GM23338 (cell line): ENCODE results near the gene SMIM12. TPM values are rescaled to one million over a fixed set of nuclear protein-coding genes. Genes with fewer than 3 reads are reported as not detected.

Experiments used
- ATAC-seq: fragments of 200-7000 bp; cut with Tn5 transposase; 3 replicates; pipeline ENCODE4 v1.9.1; 2020
- DNase-seq: peaks from one replicate; pipeline ENCODE4 v3.0.0-alpha.2; 2015; ENCODE audit warnings: low spot score
- H2AFZ ChIP-seq: fragments of 200-600 bp; sonication (generic); 2 replicates; pipeline ENCODE4 v1.8.0; 2016; ENCODE audit warnings: antibody characterized with exemption, mild to moderate bottlenecking, moderate library complexity
- H3F3A ChIP-seq: fragments of 200-600 bp; sonication (generic); replicated peaks from 2 replicates; pipeline ENCODE4 v1.8.0; 2017; ENCODE audit warnings: antibody characterized with exemption, mixed run types, low read depth
- H3K27ac ChIP-seq: fragments of 200-600 bp; sonication (generic); 2 replicates; pipeline ENCODE4 v1.6.1; 2016; ENCODE audit warnings: low read depth
- H3K27me3 ChIP-seq: fragments of 200-600 bp; sonication (generic); 2 replicates; pipeline ENCODE4 v1.8.0; 2016; ENCODE audit warnings: mild to moderate bottlenecking, mixed run types, moderate library complexity; ENCODE audit not compliant: insufficient read depth
- H3K36me3 ChIP-seq: fragments of 200-600 bp; sonication (generic); 2 replicates; pipeline ENCODE4 v1.8.0; 2016; ENCODE audit warnings: mild to moderate bottlenecking; ENCODE audit not compliant: insufficient read depth
- H3K4me1 ChIP-seq: fragments of 200-600 bp; sonication (generic); 2 replicates; pipeline ENCODE4 v1.8.0; 2016; ENCODE audit warnings: mild to moderate bottlenecking, moderate library complexity; ENCODE audit not compliant: insufficient read depth
- H3K4me2 ChIP-seq: fragments of 200-600 bp; sonication (generic); 2 replicates; pipeline ENCODE4 v1.7.1; 2017; ENCODE audit warnings: mixed run types
- H3K4me3 ChIP-seq: fragments of 200-600 bp; sonication (generic); 2 replicates; pipeline ENCODE4 v1.6.1; 2016; ENCODE audit warnings: mixed run types
- H3K79me2 ChIP-seq: fragments of 200-600 bp; sonication (generic); replicated peaks from 2 replicates; pipeline ENCODE4 v1.8.0; 2017; ENCODE audit warnings: mild to moderate bottlenecking; ENCODE audit not compliant: insufficient read depth
- H3K9me2 ChIP-seq: fragments of 200-600 bp; sonication (generic); 2 replicates; pipeline ENCODE4 v1.8.0; 2017; ENCODE audit not compliant: insufficient read depth
- H4K20me1 ChIP-seq: fragments of 200-600 bp; sonication (generic); replicated peaks from 2 replicates; pipeline ENCODE4 v1.8.0; 2017; ENCODE audit warnings: mild to moderate bottlenecking; ENCODE audit not compliant: insufficient read depth
- H3K27ac Mint-ChIP-seq: 2 replicates; pipeline ENCODE4 v1.8.0; 2020; ENCODE audit warnings: inconsistent platforms, mild to moderate bottlenecking, moderate library complexity, mixed read lengths
- H3K27me3 Mint-ChIP-seq: 3 replicates; pipeline ENCODE4 v1.8.0; 2022; ENCODE audit warnings: low read depth, mild to moderate bottlenecking, moderate library complexity, mixed read lengths, inconsistent platforms; ENCODE audit not compliant: insufficient read depth, poor library complexity
- H3K36me3 Mint-ChIP-seq: 3 replicates; pipeline ENCODE4 v1.8.0; 2021; ENCODE audit warnings: low read depth, mild to moderate bottlenecking, inconsistent platforms, moderate library complexity, mixed read lengths
- H3K4me1 Mint-ChIP-seq: 3 replicates; pipeline ENCODE4 v1.8.0; 2020; ENCODE audit warnings: mild to moderate bottlenecking, inconsistent platforms, mixed read lengths
- H3K4me3 Mint-ChIP-seq: 3 replicates; pipeline ENCODE4 v1.8.0; 2021; ENCODE audit warnings: moderate library complexity, mild to moderate bottlenecking, inconsistent platforms, mixed read lengths
- H3K9me3 Mint-ChIP-seq: 3 replicates; pipeline ENCODE4 v1.8.0; 2020; ENCODE audit warnings: moderate library complexity, mild to moderate bottlenecking, inconsistent platforms, mixed read lengths
- CREB1 ChIP-seq: fragments of 250-450 bp; sonication (Bioruptor Pico); IDR thresholded peaks from 2 replicates; pipeline ENCODE4 v1.5.0; 2020; ENCODE audit warnings: low read depth, mild to moderate bottlenecking, moderate library complexity
- CTCF ChIP-seq, 2 experiments: fragments of 200-600 bp in 1 of 2; sonication (generic) in 1 of 2; conservative IDR thresholded peaks; 2 replicates each; pipeline versions ENCODE4 v1.5.1 to v1.6.1; 2016 to 2017; ENCODE audit warnings: antibody characterized with exemption in 2 of 2, low read depth in 2 of 2, mild to moderate bottlenecking in 2 of 2, moderate library complexity in 1 of 2
- ETS1 ChIP-seq: IDR thresholded peaks from 2 replicates; pipeline ENCODE4 v1.6.1; 2016; ENCODE audit warnings: antibody characterized with exemption
- EZH2 ChIP-seq: fragments of 200-600 bp; sonication (generic); IDR thresholded peaks from one replicate; pipeline ENCODE4 v1.8.0; 2017; ENCODE audit warnings: antibody characterized with exemption, mild to moderate bottlenecking, low read depth; ENCODE audit not compliant: unreplicated experiment
- EZH2phosphoT487 ChIP-seq: fragments of 200-600 bp; sonication (generic); IDR thresholded peaks from one replicate; pipeline ENCODE4 v1.8.1; 2018; ENCODE audit warnings: antibody characterized with exemption; ENCODE audit not compliant: unreplicated experiment
- JUNB ChIP-seq: IDR thresholded peaks from one replicate; pipeline ENCODE4 v1.6.1; 2016; ENCODE audit warnings: antibody characterized with exemption; ENCODE audit not compliant: unreplicated experiment
- POLR2AphosphoS5 ChIP-seq: IDR thresholded peaks from 2 replicates; pipeline ENCODE4 v1.6.1; 2016; ENCODE audit warnings: antibody characterized with exemption, low read depth
- REST ChIP-seq: IDR thresholded peaks from one replicate; pipeline ENCODE4 v1.6.1; 2018; ENCODE audit warnings: antibody characterized with exemption; ENCODE audit not compliant: unreplicated experiment
- STAT1 ChIP-seq: IDR thresholded peaks from one replicate; pipeline ENCODE4 v1.6.1; 2016; ENCODE audit warnings: antibody characterized with exemption; ENCODE audit not compliant: unreplicated experiment
- ZNF114 ChIP-seq: fragments of 250-450 bp; sonication (Bioruptor Pico); IDR thresholded peaks from 2 replicates; pipeline ENCODE4 v1.5.0; 2020; ENCODE audit warnings: mild to moderate bottlenecking, moderate library complexity
- ZNF331 ChIP-seq: fragments of 250-450 bp; sonication (Bioruptor Pico); IDR thresholded peaks from 2 replicates; pipeline ENCODE4 v1.5.0; 2020; ENCODE audit warnings: low read depth, mild to moderate bottlenecking, moderate library complexity
- ZNF462 ChIP-seq: fragments of 250-450 bp; sonication (Bioruptor Pico); IDR thresholded peaks from 2 replicates; pipeline ENCODE4 v1.5.0; 2020; ENCODE audit warnings: mild to moderate bottlenecking, moderate library complexity
- polyA plus RNA-seq: library from polyadenylated mRNA; unstranded; fragments of >200 nt; fragmentation: Nextera tagmentation; extraction: Ambion mirVana; gene quantifications from 2 replicates; pipeline ENCODE4 v1.2.1, GENCODE V29; 2016
- total RNA-seq: library from RNA; depleted of rRNA; stranded (reverse); fragments of >200 nt; shearing (Covaris generic); gene quantifications from 2 replicates; pipeline ENCODE4 v1.2.3, GENCODE V29; 2014

The SMIM12 gene
- total and polyA plus RNA-seq, 2 experiments from 2014 or later, result 22.7 to 25.3 TPM

GRCh38 chr1:34868230-34869049, 8.9 kb upstream of the SMIM12 start:
- peaks cover 8% of the 10 kb centered on the region for H3K4me1 Mint-ChIP-seq
- ATAC-seq (no peak), DNase-seq (no peak)
- TF ChIP-seq ETS1, result no peak
- TF ChIP-seq JUNB, result no peak
- no peak for TF ChIP-seq POLR2AphosphoS5
- no peak for TF ChIP-seq ZNF114 (CRISPR knock-in tag)
- TF ChIP-seq EZH2phosphoT487, result no peak
- no peak for TF ChIP-seq ZNF331 (CRISPR knock-in tag)
- no peak for TF ChIP-seq REST
- TF ChIP-seq EZH2, result no peak
- no peak for TF ChIP-seq ZNF462 (CRISPR knock-in tag)
- no peak for TF ChIP-seq CTCF (conservative IDR thresholded peaks at IDR 0.05; ENCODE audit: low read depth in 2 of 2)
- TF ChIP-seq STAT1, result no peak
- no peak for TF ChIP-seq CREB1 (CRISPR knock-in tag)
- H3K4me3 ChIP-seq, result no peak overlapping the region
- H2AFZ ChIP-seq, result no peak overlapping the region
- no peaks in the 10 kb centered on the region; the same call in 2 of the 3 replicates for H3K36me3 Mint-ChIP-seq
- no peak overlapping the region for H3K27ac ChIP-seq
- H3K4me2 ChIP-seq, result no peak overlapping the region
- peaks cover 12% of the 10 kb centered on the region for H3K27me3 Mint-ChIP-seq
- no peaks in the 10 kb centered on the region for H3K79me2 ChIP-seq
- no peaks in the 10 kb centered on the region for H3F3A ChIP-seq
- no peak overlapping the region for H3K4me3 Mint-ChIP-seq
- no peaks in the 10 kb centered on the region for H3K4me1 ChIP-seq
- H3K36me3 ChIP-seq, result no peaks in the 10 kb centered on the region
- H4K20me1 ChIP-seq, result 0 out of 2 replicates have a peak, but pooled peaks cover 4% of the 10 kb centered on the region
- H3K27ac Mint-ChIP-seq, result no peak overlapping the region
- no peaks in the 10 kb centered on the region for H3K9me3 Mint-ChIP-seq
- peaks cover 11% of the 10 kb centered on the region; the same call in 1 of the 2 replicates for H3K27me3 ChIP-seq
- no peaks in the 10 kb centered on the region for H3K9me2 ChIP-seq
